MCF 10A (cell line): Measurements from ENCODE around the gene TOLLIP. TPM values are rescaled to one million over a fixed set of nuclear protein-coding genes. Genes with fewer than 3 reads are reported as not detected.
"Not testable (repeated sequence)": the region's sequence is repeated elsewhere in the genome, so short reads cannot be mapped to it uniquely, and the experiment has no call there.

Experiments used
- BruUV-seq: library from RNA; stranded (reverse); fragments of 400-500 nt; replicated peaks from 2 replicates; lab custom pipeline; 2021; lab: Mats Ljungman, UMichigan
- CTCF ChIA-PET: fragments of 300-600 bp; sonication (Branson Sonifier 250); formaldehyde crosslinking; extraction: SDS; loops from one replicate; lab custom pipeline; 2021; ENCODE audit warnings: antibody characterized with exemption, inconsistent platforms; lab: Yijun Ruan, JAX
- POLR2A ChIA-PET: fragments of 300-600, 350-650 bp; sonication (Branson Sonifier 250); formaldehyde crosslinking; extraction: SDS; loops from one replicate; lab custom pipeline; 2020; ENCODE audit warnings: antibody characterized with exemption, inconsistent platforms; lab: Yijun Ruan, JAX
- DNase-seq: peaks from one replicate; pipeline ENCODE4 v3.0.0-alpha.2; 2018; ENCODE audit not compliant: unreplicated experiment
- H3K27ac Mint-ChIP-seq: one replicate; pipeline ENCODE4 v1.8.0; 2022; ENCODE audit warnings: mild to moderate bottlenecking, low read depth, mixed read lengths; ENCODE audit not compliant: unreplicated experiment
- H3K27me3 Mint-ChIP-seq: one replicate; pipeline ENCODE4 v1.8.0; 2022; ENCODE audit warnings: mixed read lengths; ENCODE audit not compliant: insufficient read depth, unreplicated experiment
- H3K36me3 Mint-ChIP-seq: one replicate; pipeline ENCODE4 v1.8.0; 2022; ENCODE audit warnings: mild to moderate bottlenecking, moderate library complexity, mixed read lengths; ENCODE audit not compliant: insufficient read depth, unreplicated experiment
- H3K4me1 Mint-ChIP-seq: one replicate; pipeline ENCODE4 v1.8.0; 2022; ENCODE audit warnings: mixed read lengths; ENCODE audit not compliant: insufficient read depth, unreplicated experiment
- H3K4me3 Mint-ChIP-seq: one replicate; pipeline ENCODE4 v1.8.0; 2022; ENCODE audit warnings: mild to moderate bottlenecking, moderate library complexity, mixed read lengths; ENCODE audit not compliant: unreplicated experiment
- H3K9me3 Mint-ChIP-seq: one replicate; pipeline ENCODE4 v1.8.0; 2022; ENCODE audit warnings: mixed read lengths; ENCODE audit not compliant: unreplicated experiment
- CTCF ChIP-seq: fragments of 200-600 bp; IDR thresholded peaks from one replicate; pipeline ENCODE4 v1.8.0; 2022; ENCODE audit warnings: antibody characterized with exemption, mild to moderate bottlenecking; ENCODE audit not compliant: unreplicated experiment
- intact Hi-C: fragments of 100-400 bp; cut with micrococcal nuclease; formaldehyde crosslinking; loops from 2 replicates; pipeline ENCODE4 v1.14.1; 2022
- total RNA-seq: library from RNA; stranded (reverse); gene quantifications from 2 replicates; pipeline ENCODE4 v1.2.3, GENCODE V29; 2022

The TOLLIP gene
- total RNA-seq, 1 experiment from 2014 or later = 58.8 TPM

GRCh38 chr11:1270476-1270875 is 39.0 kb downstream of the TOLLIP start:
- no peak overlapping the region for H3K4me3 Mint-ChIP-seq
- no TSS peak for BruUV-seq
- H3K27ac Mint-ChIP-seq = no peak overlapping the region
- no peaks in the 10 kb centered on the region for H3K27me3 Mint-ChIP-seq
- TF ChIP-seq CTCF = no peak
- no peak for DNase-seq
- ChIA-PET POLR2A (interaction anchor here (1.3 kb wide), 1 partner anchor 40 kb away, joined by 3 read pairs; no protein-coding TSS in a partner anchor), CTCF (no interaction called here)
- intact Hi-C loops = no loop called here
- no peaks in the 10 kb centered on the region for H3K9me3 Mint-ChIP-seq
- H3K36me3 Mint-ChIP-seq = peaks cover 2% of the 10 kb centered on the region
- no peaks in the 10 kb centered on the region for H3K4me1 Mint-ChIP-seq

- ChIA-PET POLR2A (interaction anchor here (1.3 kb wide), 1 partner anchor 40 kb away, joined by 3 read pairs; no protein-coding TSS in a partner anchor), CTCF (interaction anchor here (0.5 to 1.1 kb wide), 2 partner anchors 263 to 881 kb away, joined by 3 to 4 read pairs; no protein-coding TSS in a partner anchor)
- intact Hi-C loops = no loop called here
- H3K36me3 Mint-ChIP-seq = no peaks in the 10 kb centered on the region
- H3K4me1 Mint-ChIP-seq = no peaks in the 10 kb centered on the region
- H3K27ac Mint-ChIP-seq = no peak overlapping the region
- H3K9me3 Mint-ChIP-seq = no peaks in the 10 kb centered on the region
- DNase-seq = no peak
- no TSS peak for BruUV-seq
- no peak for TF ChIP-seq CTCF
- no peak overlapping the region for H3K4me3 Mint-ChIP-seq
- H3K27me3 Mint-ChIP-seq = no peaks in the 10 kb centered on the region
Observed at GRCh38 chr11:1269957-1270356, 39.5 kb downstream of the TOLLIP start.

GRCh38 chr11:1267441-1268100 is 41.9 kb downstream of the TOLLIP start:
- intact Hi-C loops = no loop called here
- BruUV-seq = no TSS peak
- Mint-ChIP-seq H3K27ac (no peak overlapping the region), H3K4me3 (no peak overlapping the region), H3K27me3 (no peaks in the 10 kb centered on the region), H3K9me3 (no peaks in the 10 kb centered on the region), H3K4me1 (peaks cover 9% of the 10 kb centered on the region), H3K36me3 (no peaks in the 10 kb centered on the region)
- POLR2A ChIA-PET = interaction anchor here (0.7 kb wide), 1 partner anchor 9 kb away, joined by 3 read pairs; no protein-coding TSS in a partner anchor
- CTCF ChIA-PET = no interaction called here
- DNase-seq = no peak
- no peak for TF ChIP-seq CTCF

GRCh38 chr11:1266976-1267375 is 42.5 kb downstream of the TOLLIP start:
- CTCF ChIA-PET = interaction anchor here (0.6 kb wide), 1 partner anchor 1025 kb away, joined by 3 read pairs; no protein-coding TSS in a partner anchor
- DNase-seq, H3K27me3 Mint-ChIP-seq, H3K4me3 Mint-ChIP-seq, H3K36me3 Mint-ChIP-seq, H3K27ac Mint-ChIP-seq, BruUV-seq, intact Hi-C loops, H3K9me3 Mint-ChIP-seq, POLR2A ChIA-PET: not testable (repeated sequence)
- H3K4me1 Mint-ChIP-seq = peaks cover 10% of the 10 kb centered on the region

GRCh38 chr11:1265480-1265879 is 44.0 kb downstream of the TOLLIP start:
- DNase-seq, H3K9me3 Mint-ChIP-seq, H3K27me3 Mint-ChIP-seq, H3K36me3 Mint-ChIP-seq, H3K27ac Mint-ChIP-seq, H3K4me3 Mint-ChIP-seq, CTCF ChIA-PET, BruUV-seq, POLR2A ChIA-PET: not testable (repeated sequence)
- intact Hi-C loops = loop anchor here (2.0 kb wide), 1 partner anchor 249 kb away; no protein-coding TSS in a partner anchor
- H3K4me1 Mint-ChIP-seq = peaks cover 10% of the 10 kb centered on the region
